Measurements from ENCODE around the gene MME.
"Not testable (repeated sequence)": the region's sequence is repeated elsewhere in the genome, so short reads cannot be mapped to it uniquely, and the experiment has no call there.

Gene MME

DNA sequence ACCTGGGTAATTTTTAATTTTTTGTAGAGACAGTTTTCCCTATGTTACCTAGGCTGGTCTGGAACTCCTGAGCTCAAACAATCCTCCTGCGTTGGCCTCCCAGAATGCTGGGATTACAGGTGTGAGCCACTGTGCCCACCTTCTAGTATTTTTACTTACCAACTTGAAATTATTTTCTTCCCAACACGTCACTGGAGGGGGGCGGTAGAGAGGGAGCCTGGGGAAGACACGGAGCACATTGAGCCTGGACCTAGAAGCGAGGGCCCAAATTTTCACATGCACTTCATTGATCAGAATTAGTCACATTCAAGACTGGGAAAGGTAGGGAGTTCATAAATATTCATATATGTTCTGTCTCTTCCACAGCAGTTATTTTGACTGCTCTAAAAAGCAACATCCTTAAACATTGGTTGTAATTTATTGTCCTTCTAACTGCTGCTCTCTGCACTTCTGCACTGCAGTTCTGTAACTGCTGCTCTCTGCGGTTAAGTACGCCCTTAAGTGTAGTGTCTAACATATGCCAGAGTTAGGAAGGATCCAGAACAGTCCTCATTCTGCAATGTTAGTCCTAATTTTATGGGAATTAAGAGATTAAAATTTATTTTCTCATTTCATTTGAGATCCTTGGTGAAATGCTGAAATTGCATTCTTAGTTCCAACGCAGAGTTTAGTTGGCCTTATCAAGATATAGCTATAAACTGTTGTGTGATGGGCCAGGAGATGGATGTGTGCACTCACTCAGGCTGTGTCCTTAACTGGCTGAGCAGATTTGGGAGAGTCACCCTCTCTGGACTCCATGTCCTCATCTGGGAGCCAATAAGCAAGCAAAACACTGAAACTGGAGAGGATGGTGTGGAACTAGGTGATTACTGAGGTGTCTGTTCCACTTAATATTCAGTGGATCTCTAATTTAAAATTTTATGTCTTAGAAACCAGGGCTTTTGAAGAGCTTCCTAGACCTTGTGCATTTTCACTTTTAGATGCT lies 115.1 kb downstream of the MME start:
- no peak for DNase-seq

- DNase-seq = no peak
Observed at GRCh38 chr3:155196131-155197021, 116.3 kb downstream of the MME start.

DNA sequence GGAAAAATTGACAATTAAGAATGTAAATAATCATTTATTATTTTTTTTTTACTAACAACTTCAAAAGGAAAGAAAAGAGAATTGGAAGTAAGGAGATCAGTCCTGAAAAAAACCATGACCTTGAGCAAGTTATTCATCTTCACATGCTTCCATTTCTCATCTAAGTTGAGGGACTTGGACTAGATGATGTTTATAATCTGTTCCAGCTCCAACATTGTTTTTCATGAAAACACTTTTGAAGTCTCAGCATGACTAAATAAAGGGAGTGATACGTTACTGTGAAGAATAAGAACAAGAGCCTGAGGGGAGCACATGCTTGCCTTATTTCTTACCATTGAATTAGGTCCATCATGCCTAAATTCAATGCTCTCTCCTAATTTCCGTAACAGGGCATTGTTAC lies 117.7 kb downstream of the MME start:
- DNase-seq = no peak

DNA sequence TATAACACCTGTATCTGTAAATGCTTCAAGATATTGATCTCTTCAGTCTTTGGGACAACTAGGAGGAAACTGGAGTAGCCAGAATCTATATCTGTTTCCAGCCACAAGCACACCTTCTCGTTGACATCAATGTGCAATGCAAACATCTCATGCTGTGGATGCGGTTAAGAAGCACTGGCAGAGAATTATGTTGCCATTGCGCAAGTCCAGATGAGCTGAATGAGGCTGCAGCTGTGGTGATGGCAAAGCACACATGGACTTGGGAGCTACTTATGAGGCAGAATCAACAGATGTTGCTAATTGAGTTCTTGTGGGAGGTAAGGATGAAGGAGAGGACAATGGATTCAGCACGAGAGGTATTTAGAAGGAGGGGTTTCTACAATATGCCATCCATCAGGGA lies 122.5 kb downstream of the MME start:
- no peak for DNase-seq

DNA sequence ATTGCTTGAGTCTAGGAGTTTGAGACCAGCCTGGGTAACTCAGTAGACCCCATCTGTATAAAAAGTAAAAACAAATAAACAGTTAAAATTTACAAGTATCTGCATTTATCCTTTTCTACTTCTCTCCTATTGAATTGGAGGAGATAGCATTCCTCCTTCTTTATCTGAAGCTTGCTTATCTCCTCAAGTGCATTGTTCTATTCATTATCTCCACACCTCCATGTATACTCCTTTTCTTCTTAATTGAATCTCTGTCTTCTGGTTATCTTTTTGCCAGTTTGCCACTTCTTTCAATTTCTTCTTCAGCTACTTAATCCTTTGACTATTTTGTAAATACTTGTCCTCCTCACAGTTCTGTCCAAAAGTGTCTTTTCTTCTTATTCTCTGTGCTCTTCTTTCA lies 124.7 kb downstream of the MME start:
- DNase-seq = no peak

DNA sequence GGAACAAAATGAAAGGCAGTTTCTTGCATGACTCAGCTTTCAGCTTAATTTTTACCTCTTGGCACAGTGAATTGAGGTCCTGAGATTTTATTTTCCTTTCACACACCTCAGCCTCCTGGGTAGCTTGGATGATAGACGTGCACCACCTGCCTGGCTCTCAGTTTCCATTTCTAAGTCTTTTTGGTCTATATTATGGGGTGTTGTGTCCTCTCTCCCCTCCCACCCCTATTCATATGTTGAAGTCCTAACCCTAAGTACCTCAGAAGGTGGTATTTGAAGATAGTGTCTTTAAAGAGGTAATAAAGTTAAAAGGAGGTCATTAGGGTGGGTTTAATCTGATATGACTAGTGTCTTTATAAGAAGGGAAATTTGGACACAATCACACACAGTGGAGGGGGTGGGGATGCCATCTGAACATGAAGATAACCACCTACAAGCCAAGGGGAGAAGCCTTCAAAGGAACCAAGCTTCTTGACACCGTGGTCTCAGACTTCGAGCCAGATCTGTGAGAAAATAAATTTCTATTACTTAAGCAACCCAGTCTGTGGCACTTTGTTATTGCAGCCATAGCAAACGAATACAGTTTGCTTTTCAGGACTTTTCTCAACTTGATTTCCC lies 128.2 kb downstream of the MME start:
- DNase-seq = no peak

GRCh38 chr3:155210736-155211135 lies 130.6 kb downstream of the MME start:
- DNase-seq = no peak

- no peak for DNase-seq
Observed at GRCh38 chr3:155211266-155211665, 131.1 kb downstream of the MME start.

- no peak for DNase-seq
Observed at GRCh38 chr3:155211940-155212339, 131.8 kb downstream of the MME start.

DNA sequence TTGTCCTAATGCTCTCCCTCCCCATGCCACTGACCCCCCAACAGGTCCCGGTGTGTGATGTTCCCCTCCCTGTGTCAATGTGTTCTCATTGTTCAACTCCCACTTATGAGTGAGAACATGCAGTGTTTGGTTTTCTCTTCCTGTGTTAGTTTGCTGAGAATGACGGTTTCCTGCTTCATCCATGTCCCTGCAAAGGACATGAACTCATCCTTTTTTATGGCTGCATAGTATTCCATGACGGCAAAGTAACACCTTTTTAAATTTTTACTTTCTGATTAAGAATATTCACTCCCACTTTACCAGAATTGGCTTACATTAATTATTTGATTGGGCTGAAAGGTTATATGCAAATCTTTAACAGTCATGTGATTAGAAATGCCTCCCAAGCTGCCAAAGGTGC lies 135.9 kb downstream of the MME start:
- DNase-seq = not testable (repeated sequence)

- DNase-seq = no peak
Observed at GRCh38 chr3:155217591-155217990, 137.5 kb downstream of the MME start.

GRCh38 chr3:155218462-155218861 lies 138.3 kb downstream of the MME start:
- DNase-seq = no peak

DNA sequence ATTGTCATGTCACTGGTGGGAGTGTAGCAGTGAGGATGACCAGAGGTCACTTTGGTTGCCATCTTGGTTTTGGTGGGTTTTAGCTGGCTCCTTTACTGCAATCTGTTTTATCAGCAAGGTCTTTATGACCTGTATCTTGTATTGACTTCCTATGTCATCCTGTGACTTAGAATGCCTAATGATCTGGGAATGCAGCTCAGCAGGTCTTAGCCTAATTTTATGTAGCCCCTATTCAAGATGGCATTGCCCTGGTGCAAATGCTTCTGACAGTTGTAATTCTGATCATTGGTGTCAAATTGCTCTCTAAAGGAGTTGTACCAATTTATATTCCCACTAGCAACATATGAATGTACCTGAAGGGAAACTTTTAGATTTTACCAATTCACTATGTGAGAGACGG lies 139.0 kb downstream of the MME start:
- no peak for DNase-seq

- no peak for DNase-seq
Observed at GRCh38 chr3:155225417-155225816, 145.3 kb downstream of the MME start.

DNA sequence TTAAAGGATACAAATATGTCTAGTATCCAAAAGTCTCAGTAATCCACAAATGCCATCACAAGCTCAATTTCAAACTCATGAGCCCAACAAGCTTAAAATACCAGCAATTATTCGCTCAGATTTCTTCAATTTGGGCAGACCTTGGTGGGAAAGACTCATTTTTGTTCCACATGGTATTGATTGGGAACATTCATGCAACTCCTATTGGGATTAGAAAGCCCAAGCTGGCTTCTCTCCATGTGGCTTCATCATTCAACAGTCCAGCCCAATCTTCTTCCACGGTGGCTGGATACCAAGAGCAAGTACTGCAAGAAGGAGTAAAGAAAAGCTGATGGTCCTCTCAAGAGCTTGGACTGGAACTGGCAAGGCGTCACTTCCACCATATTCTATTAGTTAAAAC lies 147.0 kb downstream of the MME start:
- DNase-seq = no peak

- DNase-seq = no peak
Observed at GRCh38 chr3:155228676-155229075, 148.6 kb downstream of the MME start.

DNA sequence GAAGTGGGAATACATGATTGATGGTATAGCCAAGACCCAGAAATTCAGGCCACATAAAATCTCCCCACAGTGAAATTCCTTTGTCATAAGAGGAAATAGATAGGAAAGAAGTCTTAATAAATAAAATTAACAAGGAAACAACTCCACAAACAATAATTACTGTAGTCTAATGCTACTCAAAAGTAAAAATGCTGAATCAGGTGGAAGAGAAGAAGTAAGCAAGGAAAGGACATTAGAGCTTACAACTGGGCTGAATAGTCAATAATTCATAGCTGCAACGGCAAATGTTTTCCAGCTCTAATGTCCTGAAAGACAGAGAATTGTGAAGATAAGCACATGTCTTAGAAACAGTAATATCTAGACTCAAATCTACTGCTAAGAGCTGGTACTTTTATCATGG lies 149.0 kb downstream of the MME start:
- DNase-seq = no peak

DNA sequence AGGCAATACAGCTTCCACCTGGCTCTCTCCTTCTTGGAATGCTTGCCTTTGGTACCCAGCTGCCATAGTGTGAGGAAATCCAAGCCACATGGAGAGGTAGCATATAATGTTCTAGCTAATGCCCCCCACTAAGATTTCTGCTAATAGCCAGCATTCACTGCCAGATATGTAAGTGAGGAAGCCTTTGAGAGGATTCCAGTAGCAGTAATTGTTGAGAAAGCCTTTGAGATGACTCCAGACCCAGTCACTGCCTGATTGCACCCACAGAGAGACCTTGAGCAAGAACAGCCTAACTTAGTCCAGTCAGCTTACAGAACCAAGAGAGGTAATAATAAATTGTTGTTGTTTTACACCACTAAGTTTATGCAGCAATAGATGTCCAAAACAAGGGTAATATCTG lies 150.3 kb downstream of the MME start:
- DNase-seq = no peak

DNA sequence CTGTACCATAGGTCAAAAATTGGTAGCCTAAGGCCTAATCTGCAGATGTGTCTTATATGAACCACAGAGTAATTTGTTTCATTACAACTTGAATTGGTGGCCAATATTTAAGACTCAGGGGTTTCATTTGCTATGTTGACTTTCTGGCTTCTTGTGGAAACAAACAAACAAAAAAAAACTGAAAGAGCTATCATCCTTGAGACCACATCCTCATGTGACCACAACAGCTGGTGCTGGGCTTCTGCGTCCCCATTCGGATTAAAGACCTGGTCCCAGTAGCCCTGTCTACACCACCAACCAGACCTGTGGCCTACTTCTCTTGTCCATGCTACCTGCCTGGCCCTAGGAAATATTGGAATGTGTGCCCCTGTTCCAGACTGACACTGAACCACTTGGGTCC lies 151.7 kb downstream of the MME start:
- no peak for DNase-seq

DNA sequence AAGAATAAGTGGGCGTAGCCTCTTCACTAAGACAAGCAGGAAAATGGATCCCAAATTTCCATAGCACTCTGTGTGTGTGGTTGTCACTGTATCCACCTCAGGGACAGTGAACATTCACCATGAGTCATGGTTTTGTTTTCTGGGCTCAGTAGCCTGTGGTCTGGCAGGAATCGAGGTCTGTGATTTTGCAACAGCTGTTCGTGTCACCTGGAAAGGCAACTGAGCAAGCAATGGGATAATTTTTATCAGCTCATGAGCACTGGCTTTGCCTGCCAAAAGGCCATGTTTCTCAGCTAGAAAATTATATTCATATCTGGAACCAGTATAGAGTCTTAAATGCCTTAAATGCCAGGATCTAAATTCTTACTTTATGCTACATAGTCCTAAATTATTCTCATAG lies 152.5 kb downstream of the MME start:
- DNase-seq = peak; percentile 44

DNA sequence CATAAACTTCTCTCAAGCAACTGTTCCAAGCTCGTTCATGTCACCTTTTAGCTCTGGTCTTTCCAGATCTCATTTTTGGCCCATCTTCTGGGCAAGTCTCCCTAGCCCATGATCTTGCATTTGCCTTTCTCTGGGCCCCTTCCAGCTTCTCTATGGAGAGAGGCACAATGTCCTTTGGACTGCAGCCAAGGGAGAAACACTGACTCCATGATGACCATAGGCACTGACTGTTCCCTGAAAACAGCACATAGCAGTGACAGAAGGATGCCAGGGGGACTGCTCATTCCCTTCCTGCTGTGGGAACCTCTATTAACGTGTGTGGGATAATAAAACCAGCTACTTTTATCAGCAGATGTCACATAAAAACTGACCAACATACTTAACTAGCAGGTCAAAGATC lies 153.1 kb downstream of the MME start:
- no peak for DNase-seq
